GM18519 (cell line): ENCODE results near the gene MYL12B.
"Not testable (repeated sequence)": the region's sequence is repeated elsewhere in the genome, so short reads cannot be mapped to it uniquely, and the experiment has no call there.

Source experiments
- ATAC-seq: cut with Tn5 transposase; IDR thresholded peaks from one replicate; pipeline ENCODE4 v1.9.1; 2021; ENCODE audit warnings: mild to moderate bottlenecking, moderate library complexity; ENCODE audit not compliant: unreplicated experiment, low FRiP score

MYL12B gene

DNA sequence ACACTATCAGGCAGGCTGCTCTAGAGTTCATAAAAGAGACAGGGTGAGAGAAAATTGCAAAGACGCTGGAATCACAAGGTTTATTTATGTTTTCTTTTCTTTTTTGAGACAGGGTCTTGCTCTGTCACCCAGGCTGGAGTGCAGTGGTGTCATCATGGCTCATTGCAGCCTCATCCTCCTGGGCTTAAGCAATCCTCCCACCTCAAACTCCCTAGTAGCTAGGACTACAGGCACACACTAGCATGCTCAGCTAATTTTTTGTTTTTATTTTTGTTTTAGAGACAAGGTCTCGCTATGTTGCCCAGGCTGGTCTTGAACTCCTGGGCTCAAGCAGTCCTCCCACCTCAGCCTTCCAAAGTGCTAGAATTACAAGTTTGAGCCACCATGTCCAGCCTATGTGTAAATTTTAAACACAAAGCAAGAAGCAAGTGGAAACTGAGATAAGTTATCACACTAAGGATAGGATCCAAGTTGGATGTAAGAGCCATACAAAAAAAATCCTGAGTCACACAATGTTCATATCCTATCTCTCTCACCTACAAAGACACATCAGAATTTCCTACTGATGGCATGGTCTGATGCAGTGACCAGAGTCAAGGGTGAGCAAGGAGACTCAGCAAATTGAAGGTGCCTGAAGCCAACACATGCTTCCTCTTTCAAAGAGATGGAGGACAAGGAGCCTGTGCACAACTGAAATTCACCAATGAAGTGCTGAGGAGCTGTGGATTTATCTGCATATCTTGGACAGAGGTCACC is 31.4 kb downstream of the MYL12B start:
- no peak for ATAC-seq

GRCh38 chr18:3294435-3295080 is 32.6 kb downstream of the MYL12B start:
- no peak for ATAC-seq

DNA sequence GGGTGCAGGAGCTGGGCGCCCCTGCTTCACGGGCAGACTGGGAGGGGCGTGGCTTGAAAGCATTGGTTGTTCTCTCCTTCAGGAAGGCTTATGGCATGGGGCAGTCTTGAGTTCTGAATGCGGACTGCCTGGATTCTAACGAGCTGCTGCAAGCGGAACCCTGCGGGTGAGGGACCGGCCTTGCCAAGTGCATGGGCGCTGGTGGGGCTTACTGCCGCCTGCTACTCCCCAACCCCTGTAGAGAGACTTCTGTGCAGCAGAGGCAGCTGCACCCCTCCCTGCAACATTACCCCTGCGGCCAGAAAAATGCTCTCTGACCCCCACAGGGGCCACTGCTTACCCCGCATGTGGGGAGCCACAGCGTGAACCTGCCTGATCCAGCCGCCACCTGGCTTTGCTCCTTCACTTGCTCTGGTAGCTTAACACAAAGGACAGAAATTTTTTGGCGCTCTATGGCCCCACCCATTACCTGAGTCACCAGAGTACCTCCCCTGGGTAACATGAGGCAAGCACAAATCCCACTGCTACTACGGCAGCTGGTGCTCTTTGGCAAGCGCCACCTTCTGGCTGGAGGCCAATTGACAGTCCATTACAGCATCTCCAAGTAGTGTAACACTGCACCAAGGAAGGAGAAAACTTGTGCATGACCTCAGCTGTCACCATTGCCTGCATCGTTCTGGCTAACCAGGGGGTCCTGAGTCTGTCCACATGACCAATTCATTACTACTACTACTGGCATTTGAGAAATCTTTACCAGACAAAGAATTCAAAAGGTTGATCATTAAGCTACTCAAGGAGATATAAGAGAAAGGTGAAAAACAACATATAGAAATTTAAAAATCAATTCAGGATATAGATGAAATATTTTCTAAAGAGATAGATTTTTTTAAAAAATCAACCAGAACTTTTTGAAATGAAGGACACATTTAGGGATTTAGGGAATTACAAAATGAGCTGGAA is 35.4 kb downstream of the MYL12B start:
- peak; percentile 99 for ATAC-seq

DNA sequence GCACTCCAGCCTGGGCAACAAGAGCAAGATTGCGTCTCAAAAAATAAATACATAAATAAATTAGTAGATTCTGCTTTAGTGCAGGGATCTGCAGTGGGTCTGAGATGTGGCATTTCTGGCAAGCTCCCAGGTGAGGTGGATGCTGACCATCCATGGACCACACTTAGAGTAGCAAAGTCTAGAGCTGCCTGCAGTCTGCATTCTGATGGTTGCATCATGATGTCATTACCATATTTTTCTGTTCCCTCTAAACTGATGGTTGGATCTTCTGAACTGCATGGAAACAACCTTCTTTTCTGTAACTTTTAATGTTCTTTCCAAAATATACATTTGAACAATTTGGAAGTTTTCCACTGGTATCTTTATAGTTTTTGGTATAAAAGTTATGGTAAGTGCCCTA is 42.9 kb downstream of the MYL12B start:
- ATAC-seq, result no peak

- ATAC-seq, result no peak
These were observed 43.4 kb downstream of the MYL12B start for GRCh38 chr18:3305354-3305762.

GRCh38 chr18:3305933-3306332 is 44.0 kb downstream of the MYL12B start:
- no peak for ATAC-seq

DNA sequence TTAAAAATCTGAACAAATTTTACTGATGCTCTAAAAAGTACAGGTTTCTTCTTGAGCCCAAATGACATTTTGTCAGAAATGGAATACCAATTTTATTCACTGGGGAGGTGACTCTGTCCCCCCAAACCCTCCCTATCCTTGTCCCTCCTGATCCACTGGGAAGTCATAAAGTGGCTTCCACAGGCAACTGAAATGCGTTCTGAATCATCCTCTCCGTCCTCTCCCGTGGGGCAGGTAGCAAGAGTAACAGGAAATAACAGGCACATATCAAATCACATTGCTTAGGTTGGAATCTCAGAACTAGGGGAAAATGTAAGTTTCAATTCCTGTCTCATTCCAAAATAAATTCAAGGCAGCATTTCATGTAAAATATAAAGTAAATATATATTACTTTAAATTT is 44.5 kb downstream of the MYL12B start:
- no peak for ATAC-seq

GRCh38 chr18:3313685-3314084 is 51.8 kb downstream of the MYL12B start:
- ATAC-seq, result no peak

DNA sequence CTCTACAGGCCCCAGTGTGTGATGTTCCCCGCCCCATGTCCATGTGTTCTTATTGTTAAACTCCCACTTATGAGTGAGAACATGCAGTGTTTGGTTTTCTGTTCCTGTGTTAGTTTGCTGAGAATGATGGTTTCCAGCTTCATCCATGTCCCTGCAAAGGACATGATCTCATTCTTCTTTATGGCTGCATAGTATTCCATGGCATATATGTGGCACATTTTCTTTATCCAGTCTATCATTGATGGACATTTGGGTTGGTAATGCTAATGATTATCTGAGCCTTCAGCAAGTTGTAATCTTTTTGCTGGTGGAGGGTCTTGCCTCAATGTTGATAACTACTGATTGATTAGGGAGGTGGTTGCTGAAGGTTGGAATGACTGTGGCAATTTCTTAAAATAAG is 53.4 kb downstream of the MYL12B start:
- not testable (repeated sequence) for ATAC-seq

DNA sequence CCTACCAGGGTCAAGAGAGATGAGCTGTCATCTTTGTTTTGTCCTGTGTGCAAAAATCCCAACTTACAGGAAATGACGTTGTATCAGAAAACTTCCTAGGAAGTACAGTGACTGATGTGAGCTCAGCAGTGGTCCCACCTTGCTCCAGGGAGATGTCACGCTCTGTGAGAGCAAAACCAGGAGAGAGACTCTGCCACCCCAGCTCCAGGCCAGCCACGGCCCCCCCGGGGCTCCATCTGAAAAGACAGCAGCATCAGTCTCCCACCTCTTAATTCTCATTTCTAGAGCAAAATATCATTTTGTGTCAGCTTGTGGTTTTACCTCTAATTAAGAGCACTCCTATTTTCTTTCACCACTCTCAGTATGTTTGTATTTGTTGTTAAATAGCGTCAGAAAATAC is 57.5 kb downstream of the MYL12B start:
- peak; percentile 52 for ATAC-seq

DNA sequence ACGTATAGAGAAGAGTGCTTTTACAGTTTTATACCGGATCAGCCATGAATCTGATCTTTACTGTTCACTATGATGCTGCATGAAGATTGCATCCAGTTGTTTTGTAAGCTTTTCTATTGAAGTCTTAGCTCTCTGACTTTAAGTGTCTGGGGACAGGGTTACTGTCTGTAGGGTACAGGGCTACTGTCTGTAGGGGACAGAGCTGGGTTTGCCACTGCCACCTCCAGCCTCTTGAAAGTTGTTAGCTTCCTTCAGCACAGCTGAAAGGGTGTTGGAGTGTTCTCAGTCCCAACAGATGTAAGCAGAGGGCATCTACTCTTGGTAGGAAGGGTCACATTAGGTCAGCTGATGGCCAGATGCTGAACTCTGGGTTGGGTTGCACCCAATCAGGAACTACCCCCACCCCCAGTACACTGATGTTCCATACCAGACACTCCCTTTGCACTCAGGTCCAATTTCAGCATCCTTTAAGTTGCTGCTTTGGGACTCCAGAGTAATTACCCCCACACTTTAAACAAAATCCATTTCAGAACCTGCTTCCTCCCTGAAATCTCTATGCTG is 58.0 kb downstream of the MYL12B start:
- peak; percentile 5 for ATAC-seq

DNA sequence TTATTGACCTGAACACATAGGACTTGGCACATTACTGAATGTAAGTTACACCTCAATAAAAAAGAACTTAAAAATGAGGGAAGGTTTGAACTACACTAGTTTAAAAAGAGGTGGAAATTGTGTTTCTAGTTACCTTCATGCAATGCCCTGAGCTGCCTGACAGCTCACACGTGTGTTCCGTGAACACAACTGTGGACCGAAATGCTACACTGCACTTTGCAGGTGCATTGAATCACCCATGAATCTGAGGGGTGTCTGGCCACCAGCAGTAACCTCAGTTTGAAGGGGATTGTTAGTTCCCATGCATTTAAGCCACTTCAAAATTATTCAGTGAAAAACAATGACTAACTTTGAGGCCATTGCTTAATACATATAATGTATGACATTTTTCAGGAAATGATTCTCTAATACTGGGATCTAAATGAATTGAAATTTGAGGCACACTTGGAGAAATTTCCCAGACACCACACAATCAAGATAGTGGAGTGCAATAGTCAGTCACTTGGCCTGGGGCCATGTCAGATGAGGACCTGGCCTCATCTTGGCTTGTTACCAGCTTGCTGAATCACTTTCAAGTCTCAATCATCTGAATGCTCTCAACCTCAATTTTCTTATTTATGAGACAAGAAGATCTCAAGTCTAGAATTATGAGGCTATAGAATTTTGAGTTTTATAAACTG is 59.3 kb downstream of the MYL12B start:
- ATAC-seq, result no peak

DNA sequence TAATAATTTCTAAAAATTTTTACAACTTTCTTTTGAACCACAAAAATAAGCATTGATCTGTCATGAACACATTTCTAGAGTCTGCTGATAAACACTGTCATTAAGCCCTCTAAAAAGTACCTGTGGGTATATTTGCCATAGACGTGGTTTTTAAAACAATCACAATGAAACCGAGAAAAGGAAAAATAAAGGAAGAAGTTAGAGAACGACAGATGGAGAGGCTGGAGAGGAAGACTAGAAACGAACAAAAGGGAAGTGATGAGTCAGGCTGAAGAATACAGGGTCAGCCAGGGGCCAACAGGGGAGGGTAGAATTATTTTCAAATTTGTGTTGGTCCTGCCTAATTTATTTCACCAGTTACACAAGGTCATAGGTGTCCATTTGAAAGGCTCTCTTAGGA is 62.0 kb downstream of the MYL12B start:
- ATAC-seq, result no peak
